ENCODE results near the gene TRAPPC8. TPM values are rescaled to one million over a fixed set of nuclear protein-coding genes. Genes with fewer than 3 reads are reported as not detected.
A peak's percentile ranks its signal among the peaks of the same experiment; 100 is the strongest.
"Not testable (repeated sequence)": the region's sequence is repeated elsewhere in the genome, so short reads cannot be mapped to it uniquely, and the experiment has no call there.

Gene TRAPPC8
- total and polyA plus RNA-seq, 2 of the 13 experiments (the other 11 are each of a cell fraction or from before 2014, with no cell fraction given) = 34.6 to 50.8 TPM

GRCh38 chr18:31953699-31954098 is 10.8 kb upstream of the TRAPPC8 start:
- in situ Hi-C loops (cut with HindIII; ENCODE audit: extremely low pct_ligation_motif_present, low pct_unique_long_range_greater_than_20kb) = loop anchor here (10.0 kb wide), 1 partner anchor 209 kb away; no protein-coding TSS in a partner anchor
- BruUV-seq (replicated peaks); H4K20me1 ChIP-seq (ENCODE audit: insufficient read depth, low read length); intact Hi-C loops (cut with micrococcal nuclease; ENCODE audit: unreplicated experiment); H3K79me2 ChIP-seq (ENCODE audit: insufficient read depth, low read length); CTCF ChIA-PET (ENCODE audit: low intra/inter-chr PET ratio, low total read pairs); FAIRE-seq; H3K27ac ChIP-seq (ENCODE audit: extremely low read length, insufficient read depth, low read length); ATAC-seq; DNase-seq (ENCODE audit: low spot score); H3K9ac ChIP-seq (ENCODE audit: insufficient read depth, low read depth, low read length); H2AFZ ChIP-seq (ENCODE audit: low read length); H3K27me3 ChIP-seq (ENCODE audit: control insufficient read depth in 1 of 2, insufficient read depth in 2 of 2, low read length in 2 of 2); H3K36me3 ChIP-seq (replicated peaks in 1 of 2; ENCODE audit: control insufficient read depth in 1 of 2, insufficient read depth in 2 of 2, low read length in 2 of 2); H3K9me3 ChIP-seq (ENCODE audit: low read length); H3K4me2 ChIP-seq (ENCODE audit: low read depth, low read length); H3K4me3 ChIP-seq (replicated peaks in 1 of 3; ENCODE audit: insufficient read depth in 1 of 3, low read depth in 2 of 3, low read length in 3 of 3): not testable (repeated sequence)
- POLR2A ChIA-PET = interaction anchor here (6.4 kb wide), 1 partner anchor 11 kb away, joined by 63 read pairs; the partner anchor contains the start of gene TRAPPC8
- WGBS (ENCODE audit: low lambda C conversion rate) = 65% methylated on average over 3 of the region's 3 CpGs
- H3K4me1 ChIP-seq (ENCODE audit: insufficient read depth, low read length) = peaks cover 38% of the 10 kb centered on the region
- 0 out of 2 replicates have a peak, but pooled peaks have one; percentile 13 for TF ChIP-seq NFE2L2 (IDR thresholded peaks at IDR 0.05; ENCODE audit: low read length)

DNA sequence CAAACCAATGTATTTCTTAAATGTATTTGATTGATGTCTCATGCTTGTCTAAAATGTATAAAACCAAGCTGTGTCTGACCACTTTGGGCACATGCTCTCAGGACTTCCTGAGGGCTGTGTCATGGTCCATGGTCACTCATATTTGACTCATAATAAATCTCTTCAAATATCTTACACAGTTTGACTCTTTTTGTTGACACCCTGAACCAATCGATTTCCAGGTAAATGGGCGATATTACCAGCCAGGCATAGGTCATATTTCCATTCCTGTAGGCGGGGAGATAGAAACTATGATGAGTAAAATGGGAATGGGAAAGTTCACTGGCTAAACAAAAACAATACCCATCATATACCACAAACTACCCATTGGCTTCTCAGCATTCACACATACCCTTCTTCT is 9.3 kb upstream of the TRAPPC8 start:
- DNase-seq (ENCODE audit: low spot score) = no peak
- no peaks in the 10 kb centered on the region for H4K20me1 ChIP-seq (ENCODE audit: insufficient read depth, low read length)
- WGBS (ENCODE audit: low lambda C conversion rate) = 43% methylated on average over 3 of the region's 3 CpGs
- no peaks in the 10 kb centered on the region for H3K27me3 ChIP-seq (ENCODE audit: control insufficient read depth in 1 of 2, insufficient read depth in 2 of 2, low read length in 2 of 2)
- ATAC-seq = no peak
- peaks cover 50% of the 10 kb centered on the region for H3K4me1 ChIP-seq (ENCODE audit: insufficient read depth, low read length)
- no peak overlapping the region for H3K4me3 ChIP-seq (replicated peaks in 1 of 3; ENCODE audit: insufficient read depth in 1 of 3, low read depth in 2 of 3, low read length in 3 of 3)
- ChIA-PET POLR2A (interaction anchor here (6.4 kb wide), 1 partner anchor 9 kb away, joined by 63 read pairs; the partner anchor contains the start of gene TRAPPC8), CTCF (ENCODE audit: low intra/inter-chr PET ratio, low total read pairs) (no interaction called here)
- TF ChIP-seq PHF21A (CRISPR knock-in tag; IDR thresholded peaks at IDR 0.05) (no peak), ZNF441 (CRISPR knock-in tag; IDR thresholded peaks at IDR 0.05; ENCODE audit: borderline replicate concordance) (peak; percentile 95), THRA (CRISPR knock-in tag; IDR thresholded peaks at IDR 0.05; ENCODE audit: borderline replicate concordance) (no peak)
- H3K4me2 ChIP-seq (ENCODE audit: low read depth, low read length) = no peak overlapping the region
- FAIRE-seq = no peak
- no peak overlapping the region for H3K27ac ChIP-seq (ENCODE audit: extremely low read length, insufficient read depth, low read length)
- no peak overlapping the region for H2AFZ ChIP-seq (ENCODE audit: low read length)
- intact Hi-C loops (cut with micrococcal nuclease; ENCODE audit: unreplicated experiment) (no loop called here), in situ Hi-C loops (cut with HindIII; ENCODE audit: extremely low pct_ligation_motif_present, low pct_unique_long_range_greater_than_20kb) (loop anchor here (10.0 kb wide), 1 partner anchor 207 kb away; no protein-coding TSS in a partner anchor)
- H3K9ac ChIP-seq (ENCODE audit: insufficient read depth, low read depth, low read length) = no peak overlapping the region
- no peaks in the 10 kb centered on the region for H3K9me3 ChIP-seq (ENCODE audit: low read length)
- H3K79me2 ChIP-seq (ENCODE audit: insufficient read depth, low read length) = no peaks in the 10 kb centered on the region
- BruUV-seq (replicated peaks) = no TSS peak
- no peaks in the 10 kb centered on the region for H3K36me3 ChIP-seq (replicated peaks in 1 of 2; ENCODE audit: control insufficient read depth in 1 of 2, insufficient read depth in 2 of 2, low read length in 2 of 2)
